Measurements from ENCODE around the gene NUAK2.

DNA sequence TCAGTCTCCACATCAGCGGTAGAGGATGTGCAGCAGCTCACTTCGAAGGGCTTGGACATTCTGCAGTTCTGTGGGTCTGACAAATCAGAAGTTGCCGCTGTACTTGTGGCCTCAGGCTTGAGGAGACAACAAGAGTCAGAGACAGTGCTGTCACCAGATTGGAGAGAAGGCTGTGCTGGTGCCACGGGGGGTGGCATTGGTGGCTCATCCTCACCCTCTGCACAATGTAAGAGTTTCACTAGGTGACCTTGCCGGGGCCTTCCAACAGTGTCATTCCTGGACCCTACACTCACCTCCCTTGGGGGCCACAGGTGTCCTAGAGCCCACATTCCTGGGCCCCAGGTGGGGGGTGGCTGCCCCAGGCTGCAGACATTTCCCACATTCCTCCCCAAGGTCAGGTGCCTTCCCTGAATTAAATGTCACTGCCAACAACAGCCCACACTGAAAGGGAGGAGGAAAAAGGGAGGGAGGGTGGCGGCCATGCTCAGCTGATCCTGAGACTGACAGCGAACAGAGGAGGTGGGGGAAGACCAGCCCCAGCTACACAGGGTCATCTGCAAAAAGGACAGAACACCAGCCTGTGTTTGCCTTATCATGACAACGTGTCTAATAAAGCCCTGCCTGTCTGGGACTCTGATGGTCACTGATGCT lies 47.4 kb downstream of the NUAK2 start:
- TF ChIP-seq POLR2A (IDR thresholded peaks at IDR 0.05): no peak
- TF ChIP-seq, protein P1, sequence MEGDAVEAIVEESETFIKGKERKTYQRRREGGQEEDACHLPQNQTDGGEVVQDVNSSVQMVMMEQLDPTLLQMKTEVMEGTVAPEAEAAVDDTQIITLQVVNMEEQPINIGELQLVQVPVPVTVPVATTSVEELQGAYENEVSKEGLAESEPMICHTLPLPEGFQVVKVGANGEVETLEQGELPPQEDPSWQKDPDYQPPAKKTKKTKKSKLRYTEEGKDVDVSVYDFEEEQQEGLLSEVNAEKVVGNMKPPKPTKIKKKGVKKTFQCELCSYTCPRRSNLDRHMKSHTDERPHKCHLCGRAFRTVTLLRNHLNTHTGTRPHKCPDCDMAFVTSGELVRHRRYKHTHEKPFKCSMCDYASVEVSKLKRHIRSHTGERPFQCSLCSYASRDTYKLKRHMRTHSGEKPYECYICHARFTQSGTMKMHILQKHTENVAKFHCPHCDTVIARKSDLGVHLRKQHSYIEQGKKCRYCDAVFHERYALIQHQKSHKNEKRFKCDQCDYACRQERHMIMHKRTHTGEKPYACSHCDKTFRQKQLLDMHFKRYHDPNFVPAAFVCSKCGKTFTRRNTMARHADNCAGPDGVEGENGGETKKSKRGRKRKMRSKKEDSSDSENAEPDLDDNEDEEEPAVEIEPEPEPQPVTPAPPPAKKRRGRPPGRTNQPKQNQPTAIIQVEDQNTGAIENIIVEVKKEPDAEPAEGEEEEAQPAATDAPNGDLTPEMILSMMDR (IDR thresholded peaks at IDR 0.05): no peak

Measured in body of pancreas (tissue), 4 donors.